GM19043 (cell line): ENCODE measurements around the gene TXNRD1.
A peak's percentile ranks its signal among the peaks of the same experiment; 100 is the strongest.
"Not testable (repeated sequence)": the region's sequence is repeated elsewhere in the genome, so short reads cannot be mapped to it uniquely, and the experiment has no call there.

Source experiments
- ATAC-seq: cut with Tn5 transposase; IDR thresholded peaks from one replicate; pipeline ENCODE4 v1.9.1; 2021; ENCODE audit warnings: low read depth; ENCODE audit not compliant: unreplicated experiment

TXNRD1 gene

DNA sequence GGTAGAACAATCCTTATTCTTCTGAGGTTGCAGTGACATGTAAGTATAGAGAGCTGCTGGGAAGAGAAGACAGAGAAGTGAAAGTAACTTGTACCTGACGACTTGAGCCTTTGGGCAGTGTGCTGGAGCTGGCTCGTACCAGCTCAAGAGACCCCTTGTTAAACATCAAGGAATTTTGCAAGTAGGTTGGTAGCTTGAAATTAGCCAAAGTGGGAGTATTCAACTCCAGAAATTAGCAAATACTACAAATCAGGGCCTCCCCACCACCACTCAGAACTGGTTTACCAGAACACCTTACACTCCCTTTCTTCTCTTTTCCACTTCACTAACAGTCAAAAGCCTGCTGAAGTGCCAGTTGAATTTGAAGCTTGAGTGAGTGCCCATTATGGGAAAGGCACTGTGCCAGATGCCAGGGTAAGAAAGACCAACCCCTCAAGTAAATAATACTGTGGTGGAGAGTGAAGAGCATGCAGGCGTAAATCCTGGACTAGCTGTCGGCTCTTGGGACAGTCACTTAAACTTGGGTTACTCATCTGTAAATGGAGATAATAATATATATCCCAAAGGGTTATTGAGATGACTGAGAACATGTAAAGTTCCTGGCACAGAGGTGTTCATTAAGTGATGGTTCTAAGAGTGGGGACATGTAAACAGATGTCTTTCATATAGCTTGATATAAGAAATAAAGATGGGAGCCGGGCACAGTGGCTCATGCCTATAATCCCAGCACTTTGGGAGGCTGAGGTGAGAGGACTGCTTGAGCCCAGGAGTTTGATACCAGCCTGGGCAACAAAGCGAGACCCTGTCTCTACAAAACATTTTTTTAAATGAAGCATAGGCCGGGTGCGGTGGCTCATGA is 60.9 kb downstream of the TXNRD1 start:
- ATAC-seq, result peak; percentile 82

DNA sequence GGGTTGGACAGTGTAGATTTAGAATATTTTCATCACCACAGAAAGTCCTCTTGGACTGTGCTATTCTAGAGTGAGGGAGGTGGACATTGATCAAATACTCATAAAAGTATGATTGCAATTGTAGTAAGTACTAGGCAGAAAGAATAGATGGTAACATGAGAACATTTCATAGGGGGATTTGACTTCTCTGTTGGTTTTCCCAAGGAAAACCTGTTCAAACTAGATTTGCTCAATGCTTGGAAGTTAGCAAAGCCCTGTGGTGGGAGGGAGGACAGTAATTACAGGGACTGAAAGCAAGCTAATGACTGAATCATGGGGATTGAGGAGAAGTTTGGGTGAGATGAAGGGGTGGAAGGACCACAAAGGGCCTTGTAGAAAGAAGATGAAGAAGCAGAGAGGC is 63.6 kb downstream of the TXNRD1 start:
- no peak for ATAC-seq

DNA sequence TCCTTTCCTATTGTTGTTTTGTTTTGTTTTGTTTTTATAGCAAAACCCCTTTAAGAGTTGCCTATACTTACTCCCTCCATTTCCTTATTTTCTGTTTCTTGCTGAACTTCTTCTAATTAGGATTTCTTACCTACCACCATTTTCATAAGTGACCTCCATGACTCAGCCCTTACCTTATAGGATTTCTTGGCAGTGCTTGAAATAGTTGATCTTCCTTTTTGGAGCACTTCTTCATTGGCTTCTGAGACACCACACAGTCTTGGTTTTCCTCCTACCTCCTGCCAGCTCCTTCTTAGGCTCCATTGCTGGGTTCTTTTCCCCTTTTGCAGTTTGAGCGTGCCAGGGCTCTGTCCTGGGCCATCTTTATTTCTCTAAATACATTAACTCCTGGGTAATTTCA is 64.5 kb downstream of the TXNRD1 start:
- ATAC-seq, result no peak

DNA sequence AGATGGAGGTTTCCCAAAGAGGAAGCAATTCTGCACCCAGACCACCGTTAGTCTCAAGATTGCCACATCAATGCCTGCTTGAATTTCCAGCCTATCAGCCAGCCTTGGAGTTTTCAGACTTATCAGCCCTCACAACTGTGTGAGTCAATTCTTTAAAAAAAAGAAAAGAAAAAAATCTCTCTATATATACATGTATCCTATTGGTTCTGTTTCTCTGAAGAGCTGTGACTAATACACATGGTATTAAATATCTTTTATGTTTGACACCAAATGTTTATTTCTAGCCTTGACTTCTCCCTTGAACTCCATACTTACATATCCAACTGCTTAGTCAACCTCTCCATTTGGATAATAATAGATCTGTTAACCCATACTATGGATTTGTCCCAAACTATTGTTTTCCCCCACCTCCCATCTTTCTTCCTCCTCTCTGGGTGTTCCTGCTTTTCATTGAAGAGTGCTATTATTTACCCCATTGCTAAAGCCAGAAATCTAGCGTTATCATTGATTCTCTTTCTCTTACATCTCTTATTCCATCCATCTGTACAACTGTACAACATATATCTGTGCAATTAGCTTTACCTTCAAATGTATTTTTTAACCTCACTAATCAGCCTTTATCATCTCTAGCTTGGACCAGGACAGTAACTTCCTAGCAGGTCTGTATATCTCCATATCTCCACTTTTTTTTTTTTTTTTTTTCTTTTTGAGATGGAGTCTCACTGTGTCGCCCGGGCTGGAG is 65.3 kb downstream of the TXNRD1 start:
- no peak for ATAC-seq

DNA sequence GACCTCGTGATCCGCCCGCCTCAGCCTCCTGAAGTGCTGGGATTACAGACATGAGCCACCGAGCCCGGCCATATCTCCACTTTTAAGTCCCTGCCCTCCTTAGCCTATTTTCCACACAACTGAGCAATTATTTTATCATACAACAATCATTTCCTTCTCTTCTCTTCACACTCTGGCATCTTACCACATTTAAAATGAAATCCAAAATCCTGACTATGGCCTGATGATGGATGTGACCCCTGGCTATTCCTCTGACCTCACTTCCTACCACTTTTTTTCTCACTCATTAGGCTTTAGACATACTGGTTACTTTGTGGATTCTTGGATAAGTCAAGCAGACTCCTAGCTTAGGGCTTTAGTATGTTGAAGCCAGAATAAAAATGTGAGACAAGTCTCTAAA is 66.1 kb downstream of the TXNRD1 start:
- no peak for ATAC-seq

DNA sequence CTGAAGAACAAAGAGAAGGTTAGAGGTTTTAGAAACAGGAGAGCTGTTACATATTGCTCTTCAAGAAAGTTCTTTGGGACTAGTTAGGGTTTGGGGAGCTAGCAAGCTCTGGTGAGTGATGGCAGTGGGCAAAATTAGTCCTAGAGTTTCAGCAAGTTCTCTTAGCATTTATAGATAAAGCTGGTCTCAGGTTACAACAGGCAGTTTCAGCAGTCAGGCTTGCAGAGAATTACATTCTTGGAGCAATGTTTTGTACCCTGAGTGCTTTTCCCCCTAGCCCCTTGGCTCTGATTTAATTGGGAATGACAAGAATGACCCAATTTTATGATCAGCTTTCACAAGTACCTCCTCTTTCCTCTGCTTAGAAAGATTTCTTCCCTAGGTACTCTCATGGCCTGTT is 66.5 kb downstream of the TXNRD1 start:
- ATAC-seq, result no peak

DNA sequence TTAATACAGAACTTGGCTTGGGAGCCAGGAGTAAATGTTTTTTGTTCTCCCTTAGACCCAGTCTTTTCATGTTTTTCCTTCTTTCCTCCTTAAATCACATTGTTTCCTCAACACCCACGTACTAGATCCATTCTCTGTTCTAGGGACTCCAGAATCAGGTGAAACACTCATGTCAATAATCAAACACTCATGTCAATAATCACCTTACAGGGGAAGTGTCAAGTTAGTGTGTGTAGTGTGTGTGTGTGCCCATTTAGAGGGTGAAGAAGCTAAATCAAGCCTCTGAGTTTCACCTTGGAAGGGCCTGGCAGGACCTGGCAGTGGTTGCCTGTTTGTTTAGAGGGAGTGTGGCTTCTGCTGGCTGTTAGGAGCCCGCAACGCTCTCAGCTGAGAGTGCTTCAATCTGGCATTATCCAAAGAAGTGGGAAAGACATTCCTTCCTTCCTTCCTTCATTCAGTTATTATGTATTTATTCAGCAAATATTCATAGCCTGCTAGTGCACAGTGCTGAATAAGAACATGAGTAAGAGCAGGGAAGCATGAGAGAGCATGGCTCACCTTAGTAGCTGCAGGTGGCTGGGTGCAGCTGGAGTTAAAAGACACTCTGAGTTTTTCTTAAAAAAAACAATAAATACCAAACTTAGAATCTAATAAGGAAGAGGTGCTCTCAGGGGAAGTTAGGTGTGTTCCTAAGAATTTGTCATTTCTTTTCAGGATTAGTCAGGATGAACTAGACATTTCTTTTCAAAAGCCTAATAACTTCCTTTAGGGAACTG is 70.3 kb downstream of the TXNRD1 start:
- ATAC-seq, result no peak

DNA sequence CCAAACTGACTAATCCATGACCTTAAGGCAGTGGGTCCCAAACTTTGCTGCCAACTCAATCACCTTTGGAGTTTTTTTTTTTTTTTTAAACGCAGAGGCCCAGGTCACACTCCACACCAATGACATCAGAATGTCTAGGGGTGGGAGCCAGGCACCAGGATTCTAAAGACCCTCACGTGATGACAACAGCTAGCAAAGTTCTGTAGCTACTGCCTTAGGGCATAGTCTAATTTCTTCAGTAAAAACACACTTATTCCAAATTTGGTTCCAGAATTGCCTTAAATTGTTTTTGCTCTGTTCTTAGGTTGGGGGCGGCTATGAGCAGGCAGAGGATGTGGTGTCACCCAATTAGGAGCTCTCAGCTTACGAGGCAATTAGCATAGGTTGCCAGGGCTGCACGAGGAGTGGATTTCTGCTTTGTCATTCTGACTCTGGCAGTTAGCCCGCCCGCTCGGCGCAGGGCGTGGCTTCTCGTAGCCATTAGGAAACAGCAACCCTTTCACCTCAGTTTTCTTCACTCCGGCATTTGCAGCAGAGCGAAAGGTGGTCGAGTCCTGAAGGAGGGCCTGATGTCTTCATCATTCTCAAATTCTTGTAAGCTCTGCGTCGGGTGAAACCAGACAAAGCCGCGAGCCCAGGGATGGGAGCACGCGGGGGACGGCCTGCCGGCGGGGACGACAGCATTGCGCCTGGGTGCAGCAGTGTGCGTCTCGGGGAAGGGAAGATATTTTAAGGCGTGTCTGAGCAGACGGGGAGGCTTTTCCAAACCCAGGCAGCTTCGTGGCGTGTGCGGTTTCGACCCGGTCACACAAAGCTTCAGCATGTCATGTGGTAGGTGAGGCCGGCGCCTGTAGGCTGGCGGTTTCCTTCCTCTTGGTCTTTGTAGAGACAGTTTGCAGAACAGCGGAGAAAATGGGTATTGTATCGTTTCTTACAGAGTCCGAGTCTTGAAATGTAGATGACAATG is 71.2 kb downstream of the TXNRD1 start:
- peak; percentile 86 for ATAC-seq

DNA sequence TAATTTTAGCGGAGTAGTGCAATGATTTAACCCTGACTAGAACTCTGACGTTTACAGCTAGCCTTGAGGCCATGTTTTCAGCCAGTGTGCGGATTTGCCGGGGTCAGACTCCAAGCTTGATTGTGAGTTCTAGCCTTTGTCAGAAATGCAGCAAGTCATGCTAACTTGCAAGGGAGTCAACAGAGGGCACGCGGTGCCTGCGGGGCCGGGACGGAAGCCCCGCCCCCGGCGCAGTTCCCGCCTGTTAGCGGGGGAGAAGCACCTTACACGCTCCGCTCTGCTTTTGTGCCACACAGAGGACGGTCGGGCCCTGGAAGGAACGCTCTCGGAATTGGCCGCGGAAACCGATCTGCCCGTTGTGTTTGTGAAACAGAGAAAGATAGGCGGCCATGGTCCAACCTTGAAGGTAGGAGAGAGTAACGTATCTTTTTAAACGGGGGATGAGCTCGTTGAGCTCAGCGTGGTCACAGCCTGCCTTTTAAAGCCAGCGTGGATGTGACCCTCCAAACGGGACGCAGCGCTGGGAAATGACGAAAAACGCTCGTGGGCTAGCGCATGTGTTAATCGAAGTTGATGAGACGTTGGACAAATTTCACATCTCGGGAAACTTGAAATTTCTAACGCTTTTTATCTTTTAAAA is 73.2 kb downstream of the TXNRD1 start:
- peak; percentile 53 for ATAC-seq

DNA sequence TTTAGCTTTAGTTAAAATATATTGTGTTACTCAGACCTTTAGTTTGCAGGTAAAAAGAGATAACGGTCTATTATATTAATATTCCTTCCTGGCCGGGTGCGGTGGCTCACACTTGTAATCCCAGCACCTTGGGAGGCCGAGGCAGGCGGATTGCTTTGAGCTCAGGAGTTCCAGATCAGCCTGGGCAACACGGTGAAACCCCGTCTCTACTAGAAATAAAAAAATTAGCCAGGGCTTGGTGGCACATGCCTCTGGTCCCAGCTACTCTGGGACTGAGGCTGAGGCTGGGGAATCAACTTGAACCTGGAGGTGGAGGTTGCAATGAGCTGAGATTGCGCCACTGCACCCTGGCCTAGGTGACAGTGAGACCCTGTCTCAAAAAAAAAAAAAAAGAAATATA is 74.7 kb downstream of the TXNRD1 start:
- ATAC-seq, result no peak

DNA sequence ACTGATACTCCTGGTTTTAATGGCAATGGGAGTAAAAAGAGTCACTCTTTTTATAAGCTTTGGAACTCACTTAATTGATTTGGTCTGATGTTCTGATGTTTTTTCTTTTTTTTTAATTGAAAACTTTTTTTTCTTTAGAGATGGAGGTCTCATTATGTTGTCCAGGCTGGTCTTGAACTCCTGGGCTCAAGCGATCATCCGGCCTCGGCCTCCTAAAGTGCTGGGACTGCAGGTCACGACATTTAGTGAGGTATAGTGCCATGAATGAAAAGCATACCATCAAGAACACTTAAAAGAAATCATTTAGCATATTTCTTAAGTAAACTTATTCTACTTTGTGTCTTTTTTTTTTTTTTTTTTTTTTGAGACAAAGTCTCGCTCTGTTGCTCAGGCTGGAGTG is 75.3 kb downstream of the TXNRD1 start:
- ATAC-seq, result no peak

DNA sequence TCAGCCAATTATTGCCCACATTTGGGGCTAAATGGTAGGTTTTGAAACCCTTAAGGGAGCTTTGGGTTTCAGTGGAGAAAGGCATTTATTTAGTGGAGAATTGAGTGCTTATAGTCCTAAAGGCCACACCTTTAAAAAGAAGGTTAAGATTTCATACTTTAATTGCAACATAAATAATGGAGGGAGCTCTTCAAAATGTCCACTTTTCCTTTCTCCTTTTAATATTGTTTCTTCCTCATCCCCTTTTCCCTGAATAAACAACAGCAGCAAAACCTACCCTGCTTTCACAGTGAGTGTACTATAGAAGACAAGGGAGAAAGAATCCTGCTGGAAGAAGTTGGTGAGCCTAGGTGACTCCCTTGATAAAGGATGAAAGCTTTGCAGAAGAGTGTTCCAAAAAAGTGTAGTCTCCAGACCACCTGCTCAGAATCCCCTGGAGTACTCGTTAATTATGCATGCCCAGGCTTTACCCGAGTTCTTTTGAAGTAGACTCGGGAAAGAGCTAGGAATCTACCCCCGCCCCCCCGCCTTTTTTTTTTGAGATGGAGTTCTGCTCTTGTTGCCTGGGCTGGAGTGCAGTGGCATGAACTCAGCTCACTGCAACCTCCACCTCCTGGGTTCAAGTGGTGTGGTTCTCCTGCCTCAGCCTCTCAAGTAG is 76.4 kb downstream of the TXNRD1 start:
- ATAC-seq, result no peak

DNA sequence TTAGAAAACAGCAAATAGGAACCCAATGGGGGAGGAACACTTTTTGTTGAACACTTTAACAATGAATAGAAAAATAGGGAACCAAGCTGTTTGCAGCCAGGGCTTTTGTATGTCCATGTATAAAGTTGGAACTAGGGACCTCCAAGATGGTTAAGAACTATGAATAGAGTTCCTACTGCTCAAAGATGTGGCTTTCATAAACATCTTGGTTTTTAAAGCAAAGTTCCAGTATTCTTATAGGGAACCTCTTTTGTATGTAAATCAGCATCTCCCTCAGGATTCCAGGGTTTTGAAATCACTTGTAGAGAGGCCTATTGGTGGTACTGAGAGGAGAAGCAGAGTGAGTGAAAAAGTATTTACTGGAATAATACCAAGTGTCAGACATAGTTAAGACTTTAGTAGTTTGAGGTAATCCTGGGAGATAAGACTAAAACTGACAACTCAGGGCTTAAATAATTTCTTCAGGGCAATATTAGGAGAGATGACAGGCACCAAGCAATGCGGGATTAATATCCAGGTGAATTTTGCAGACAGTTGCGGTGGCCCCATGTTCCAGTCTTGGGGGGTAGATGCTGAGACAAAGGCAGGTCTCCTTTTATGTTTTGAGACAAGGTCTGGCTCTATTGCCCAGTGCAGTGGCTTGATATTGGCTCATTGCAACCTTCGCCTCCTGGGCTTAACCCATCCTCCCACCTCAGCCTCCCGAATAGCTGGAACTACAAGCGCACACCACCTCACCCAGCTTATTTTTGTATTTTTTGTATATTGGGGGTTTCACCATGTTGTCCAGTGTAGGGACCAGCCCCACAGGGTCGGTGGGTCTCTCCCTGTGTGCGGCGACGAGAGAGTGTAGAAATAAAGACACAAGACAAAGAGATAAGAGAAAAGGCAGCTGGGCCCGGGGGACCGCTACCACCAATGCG is 77.6 kb downstream of the TXNRD1 start:
- no peak for ATAC-seq

DNA sequence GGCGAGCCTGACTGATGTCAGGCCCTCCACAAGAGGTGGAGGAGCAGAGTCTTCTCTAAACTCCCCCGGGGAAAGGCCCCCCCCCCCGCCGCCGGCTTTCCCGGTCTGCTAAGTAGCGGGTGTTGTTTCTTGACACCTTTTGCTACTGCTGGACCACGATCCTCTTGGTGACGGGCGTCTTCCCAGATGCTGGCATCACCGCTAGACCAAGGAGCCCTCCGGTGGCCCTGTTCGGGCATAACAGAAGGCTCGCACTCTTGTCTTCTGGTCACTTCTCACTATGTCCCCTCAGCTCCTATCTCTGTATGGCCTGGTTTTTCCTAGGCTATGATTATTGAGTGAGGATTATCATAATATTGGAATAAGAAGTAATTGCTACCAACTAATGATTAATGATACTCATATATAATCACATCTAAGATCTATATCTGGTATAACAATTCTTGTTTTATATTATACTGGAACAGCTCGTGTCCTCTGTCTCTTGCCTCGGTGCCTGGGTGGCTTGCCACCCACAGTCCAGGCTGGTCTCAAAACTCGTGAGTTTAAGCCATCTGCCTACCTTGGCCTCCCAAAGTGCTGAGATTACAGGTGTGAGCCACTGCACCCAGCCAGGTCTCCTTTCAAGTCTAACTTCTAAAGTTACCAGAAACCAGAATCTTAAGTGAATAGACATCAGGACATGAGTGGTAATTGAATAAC is 78.7 kb downstream of the TXNRD1 start:
- not testable (repeated sequence) for ATAC-seq

DNA sequence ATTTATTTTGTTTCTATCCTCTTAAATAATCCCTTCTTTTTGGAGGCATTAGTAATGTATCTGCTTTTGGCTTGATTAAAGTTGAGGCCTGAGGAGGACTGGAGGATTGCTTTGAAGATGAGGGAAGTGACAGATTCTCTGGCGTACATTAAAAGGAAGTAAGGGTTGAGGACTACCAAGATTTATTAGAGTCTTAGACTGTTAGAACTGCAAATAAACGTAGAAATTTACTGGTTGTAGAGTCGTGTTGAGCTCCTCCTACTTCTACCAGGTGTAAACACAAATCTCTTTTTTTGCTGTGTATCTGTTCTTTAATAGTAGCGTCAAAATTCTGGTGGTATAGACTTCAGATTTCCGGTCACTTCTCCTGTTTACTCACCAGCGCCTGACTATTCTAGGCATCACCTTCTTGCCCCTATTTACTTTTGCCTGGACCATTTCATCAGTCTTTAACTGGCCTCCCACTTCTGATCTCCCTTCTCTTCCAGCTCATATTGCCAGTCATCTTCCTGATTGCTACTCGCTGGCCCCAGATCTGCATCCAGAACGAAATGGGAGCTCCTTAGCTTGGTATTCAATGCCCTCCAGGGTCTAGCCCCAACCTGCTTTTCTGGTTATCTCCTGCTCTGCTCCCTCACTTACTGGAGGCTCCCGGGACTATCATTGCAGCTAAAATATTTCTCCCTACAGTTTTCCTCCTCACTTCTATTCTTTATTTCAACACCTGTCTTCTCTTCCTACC is 79.5 kb downstream of the TXNRD1 start:
- ATAC-seq, result no peak

DNA sequence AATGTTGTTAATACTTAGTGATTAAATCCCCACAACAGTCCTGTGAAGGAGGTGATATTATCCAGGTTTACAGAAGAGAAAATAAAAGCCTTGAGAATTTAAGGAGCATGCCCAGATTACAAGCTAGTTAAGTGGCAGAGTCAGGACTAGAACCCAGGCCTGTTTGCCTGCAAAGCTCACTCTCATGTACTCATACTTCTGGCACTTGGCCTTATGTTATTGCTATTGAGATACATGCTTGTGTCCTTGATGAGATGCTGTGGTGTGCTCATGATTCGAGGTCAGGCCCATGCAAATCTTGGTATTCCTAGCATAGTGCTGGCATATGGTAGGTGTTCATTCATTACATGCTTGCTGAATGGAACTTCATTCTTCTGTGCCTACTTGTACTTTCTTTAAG is 80.4 kb downstream of the TXNRD1 start:
- no peak for ATAC-seq

DNA sequence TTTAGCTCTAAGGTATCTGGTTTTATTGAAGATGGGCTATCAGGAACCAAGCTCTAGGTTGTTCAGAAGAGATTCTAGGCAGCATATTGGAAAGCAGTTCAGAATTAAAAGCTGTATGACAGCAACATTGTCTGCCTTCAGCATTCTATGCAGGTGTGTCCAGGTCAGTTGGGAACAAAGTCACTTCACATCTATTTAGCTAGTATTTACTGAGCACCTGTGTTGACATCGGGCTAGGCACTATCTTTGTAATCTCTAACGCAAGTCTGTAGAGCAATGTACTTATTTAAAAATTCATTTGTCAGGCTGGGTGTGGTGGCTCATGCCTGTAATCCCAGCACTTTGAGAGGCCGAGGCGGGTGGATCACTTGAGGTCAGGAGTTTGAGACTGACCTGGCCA is 81.1 kb downstream of the TXNRD1 start:
- no peak for ATAC-seq
